IPS-20b (cell line): ENCODE measurements around the gene METRN.

ENCODE experiments used
- H3K27ac ChIP-seq: one replicate; pipeline ENCODE4 v1.5.1; 2013; ENCODE audit warnings: low read length
- H3K27me3 ChIP-seq: 2 replicates; pipeline ENCODE4 v1.6.1; 2013; ENCODE audit warnings: mild to moderate bottlenecking, low read length, inconsistent platforms; ENCODE audit not compliant: insufficient read depth
- H3K36me3 ChIP-seq: 2 replicates; pipeline ENCODE4 v1.6.1; 2013; ENCODE audit warnings: low read depth, mild to moderate bottlenecking, inconsistent platforms, low read length, moderate library complexity; ENCODE audit not compliant: insufficient read depth
- H3K4me1 ChIP-seq: 2 replicates; pipeline ENCODE4 v1.6.1; 2013; ENCODE audit warnings: mild to moderate bottlenecking, control low read depth, inconsistent platforms, low read length, moderate library complexity; ENCODE audit not compliant: insufficient read depth
- H3K4me3 ChIP-seq: 2 replicates; pipeline ENCODE4 v1.5.1; 2013; ENCODE audit warnings: mild to moderate bottlenecking, low read length, inconsistent platforms
- H3K9ac ChIP-seq: 2 replicates; pipeline ENCODE4 v1.6.1; 2013; ENCODE audit warnings: low read depth, mild to moderate bottlenecking, inconsistent platforms, low read length, moderate library complexity
- H3K9me3 ChIP-seq: 2 replicates; pipeline ENCODE4 v1.6.1; 2013; ENCODE audit warnings: mild to moderate bottlenecking, low read depth, low read length, inconsistent platforms; ENCODE audit not compliant: insufficient read depth

METRN gene

DNA sequence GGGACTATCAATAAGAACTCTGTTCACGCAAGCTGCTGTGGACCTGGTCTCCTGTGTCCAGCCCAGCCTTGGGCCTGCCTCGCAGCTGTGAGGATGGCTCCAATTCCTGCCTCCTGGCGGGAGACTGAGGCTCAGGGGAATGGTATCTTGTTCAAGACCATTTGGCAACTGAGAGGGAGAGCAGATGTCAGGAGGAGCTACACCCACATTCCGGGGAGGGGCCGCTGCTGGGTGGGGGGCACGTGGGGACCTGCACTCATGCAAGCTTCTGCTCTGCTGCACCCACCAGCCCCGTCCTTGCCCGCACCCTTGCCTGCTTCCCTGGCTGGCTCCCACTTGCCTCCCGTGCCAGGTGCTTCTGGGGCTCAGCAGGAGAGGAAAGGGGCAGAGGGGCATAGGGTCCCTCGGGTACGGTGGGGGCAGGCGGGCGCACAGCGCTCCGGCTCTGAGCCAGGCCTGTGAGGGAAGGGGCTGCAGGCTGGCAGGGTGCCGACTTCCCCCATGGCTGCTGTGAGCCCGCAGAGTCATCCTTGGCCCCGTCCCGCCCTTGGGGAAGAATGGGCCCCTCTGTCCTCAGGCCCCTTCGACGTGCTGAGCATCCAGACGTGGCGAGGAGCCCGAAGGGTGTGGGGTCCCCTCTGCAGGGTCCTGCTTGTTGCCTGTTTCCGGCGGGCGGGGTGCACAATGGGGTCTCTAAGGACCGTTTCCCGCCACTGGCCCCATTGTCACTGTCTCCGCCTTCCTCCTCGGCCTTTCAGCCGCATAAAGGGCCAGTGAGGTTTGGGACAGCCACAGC lies 2.7 kb downstream of the METRN start:
- peaks cover 3% of the 10 kb centered on the region; the same call in 1 of the 2 replicates for H3K4me1 ChIP-seq
- H3K9ac ChIP-seq: no peak overlapping the region
- no peak overlapping the region for H3K4me3 ChIP-seq
- no peak overlapping the region for H3K27ac ChIP-seq
- H3K27me3 ChIP-seq: peaks cover 59% of the 10 kb centered on the region
- no peaks in the 10 kb centered on the region for H3K36me3 ChIP-seq
- no peaks in the 10 kb centered on the region for H3K9me3 ChIP-seq

DNA sequence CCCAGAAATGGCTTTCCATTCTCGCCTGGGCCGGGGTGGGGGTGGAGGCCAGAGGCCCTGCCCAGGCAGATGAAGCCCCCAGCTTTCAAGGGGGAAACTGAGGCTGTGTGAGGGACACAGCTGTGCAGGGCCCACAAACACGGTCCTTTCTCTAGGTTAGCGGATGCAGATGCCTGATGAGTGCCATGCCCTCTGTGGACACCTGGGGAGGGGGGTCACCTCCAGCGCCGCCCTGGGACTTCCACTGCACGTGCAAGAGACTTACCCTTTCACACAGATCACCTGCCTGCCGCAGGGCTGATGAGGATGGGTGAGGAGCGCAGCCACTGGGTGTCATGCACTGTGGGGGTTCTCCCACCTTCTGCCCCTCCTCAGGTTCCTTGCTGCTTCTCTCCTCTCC lies 3.5 kb downstream of the METRN start:
- no peak overlapping the region for H3K27ac ChIP-seq
- H3K4me1 ChIP-seq: peaks cover 3% of the 10 kb centered on the region; the same call in 1 of the 2 replicates
- no peak overlapping the region for H3K4me3 ChIP-seq
- no peaks in the 10 kb centered on the region for H3K36me3 ChIP-seq
- H3K27me3 ChIP-seq: peaks cover 58% of the 10 kb centered on the region
- no peaks in the 10 kb centered on the region for H3K9me3 ChIP-seq
- no peak overlapping the region for H3K9ac ChIP-seq

DNA sequence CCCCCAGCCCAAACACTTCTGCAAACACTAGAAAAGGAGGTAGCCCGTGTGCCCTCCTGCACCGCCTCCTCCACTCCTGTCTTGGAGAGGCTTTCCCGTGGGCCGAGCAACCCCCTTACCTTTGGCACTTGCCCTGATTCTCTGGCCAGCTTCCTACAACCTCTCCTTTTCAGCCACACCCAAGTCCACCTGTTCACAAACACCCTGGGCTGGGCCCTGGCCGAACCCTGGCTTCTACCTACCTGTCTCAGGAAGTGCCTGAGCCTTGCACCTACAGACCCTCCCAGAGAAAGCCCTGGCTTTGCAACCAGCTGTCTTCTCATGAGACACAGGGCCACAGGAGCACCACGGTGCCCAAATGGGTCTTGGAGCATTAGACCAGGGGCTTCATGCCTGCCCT lies 4.0 kb downstream of the METRN start:
- H3K4me1 ChIP-seq: peaks cover 3% of the 10 kb centered on the region; the same call in 1 of the 2 replicates

DNA sequence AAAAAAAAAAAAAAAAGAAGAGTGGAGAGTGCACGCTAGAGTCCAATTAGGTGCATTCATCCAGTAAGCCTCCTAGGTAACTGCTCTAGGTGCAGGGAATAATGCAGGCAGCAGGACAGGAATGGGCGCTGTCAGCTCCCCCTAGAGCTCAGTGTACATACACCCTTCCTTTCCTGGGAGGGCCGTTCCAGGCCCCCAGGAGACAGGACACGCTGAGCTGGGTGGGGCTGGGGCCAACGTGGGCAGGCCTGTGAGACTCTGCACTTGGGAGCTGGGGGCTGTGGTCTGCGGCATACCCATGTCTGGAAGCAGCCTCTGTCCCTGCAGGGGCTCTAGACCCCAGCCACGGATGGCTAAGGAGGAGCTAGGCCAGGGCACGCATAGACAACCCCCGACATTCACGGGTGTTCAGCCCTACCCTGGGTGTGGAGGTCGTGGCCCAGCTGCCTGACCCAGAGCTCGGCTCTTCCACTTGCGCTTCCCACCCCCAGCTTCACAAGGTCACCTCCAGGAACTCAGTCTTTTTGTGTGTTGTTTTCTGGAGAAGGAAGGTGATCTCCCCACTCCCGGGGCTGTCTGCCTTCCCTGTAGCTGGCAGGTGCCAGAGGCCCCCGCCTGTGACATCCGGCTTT lies 5.0 kb downstream of the METRN start:
- Histone ChIP-seq H3K9me3 (no peaks in the 10 kb centered on the region), H3K9ac (peak overlapping the region; percentile 83; the same call in 1 of the 2 replicates), H3K36me3 (no peaks in the 10 kb centered on the region), H3K27ac (no peak overlapping the region), H3K27me3 (peaks cover 45% of the 10 kb centered on the region), H3K4me3 (peak overlapping the region; percentile 81), H3K4me1 (peaks cover 3% of the 10 kb centered on the region; the same call in 1 of the 2 replicates)

More for the DNA sequence above, 4.0 kb downstream of the METRN start:
- Histone ChIP-seq H3K9me3 (no peaks in the 10 kb centered on the region), H3K9ac (no peak overlapping the region), H3K27me3 (peaks cover 53% of the 10 kb centered on the region), H3K36me3 (no peaks in the 10 kb centered on the region), H3K4me3 (no peak overlapping the region), H3K27ac (no peak overlapping the region)

DNA sequence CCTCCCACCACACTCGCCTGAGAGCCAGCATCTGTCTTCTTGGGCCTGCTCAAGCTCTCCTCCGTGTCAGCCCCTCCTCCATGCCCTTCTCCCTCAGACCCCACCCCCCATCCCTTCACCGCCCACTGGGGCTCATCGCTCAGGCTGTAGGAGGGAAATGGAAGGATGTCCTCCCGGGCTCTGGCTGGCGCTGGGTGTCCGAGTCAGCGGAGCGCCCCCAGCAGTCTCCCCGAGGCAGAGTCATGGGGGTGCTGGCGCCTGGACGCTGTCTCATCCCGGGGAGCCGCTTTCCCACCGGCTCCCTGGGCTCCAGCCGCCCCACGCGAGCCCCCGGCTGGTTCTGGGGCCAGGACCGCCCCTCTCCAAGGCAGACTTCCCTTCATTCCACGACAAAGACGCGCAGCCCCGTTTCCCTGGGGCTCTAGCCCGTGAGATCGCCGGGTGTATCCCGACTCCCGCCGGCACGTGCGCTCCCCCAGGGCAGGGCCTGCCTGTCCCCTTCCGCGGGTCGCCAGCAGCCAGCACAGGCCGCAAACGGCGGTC lies 5.6 kb downstream of the METRN start:
- Histone ChIP-seq H3K4me3 (peak overlapping the region; percentile 81), H3K27ac (no peak overlapping the region), H3K9me3 (no peaks in the 10 kb centered on the region), H3K4me1 (peaks cover 3% of the 10 kb centered on the region; the same call in 1 of the 2 replicates), H3K9ac (peak overlapping the region; percentile 83; the same call in 1 of the 2 replicates), H3K36me3 (no peaks in the 10 kb centered on the region), H3K27me3 (peaks cover 47% of the 10 kb centered on the region)

DNA sequence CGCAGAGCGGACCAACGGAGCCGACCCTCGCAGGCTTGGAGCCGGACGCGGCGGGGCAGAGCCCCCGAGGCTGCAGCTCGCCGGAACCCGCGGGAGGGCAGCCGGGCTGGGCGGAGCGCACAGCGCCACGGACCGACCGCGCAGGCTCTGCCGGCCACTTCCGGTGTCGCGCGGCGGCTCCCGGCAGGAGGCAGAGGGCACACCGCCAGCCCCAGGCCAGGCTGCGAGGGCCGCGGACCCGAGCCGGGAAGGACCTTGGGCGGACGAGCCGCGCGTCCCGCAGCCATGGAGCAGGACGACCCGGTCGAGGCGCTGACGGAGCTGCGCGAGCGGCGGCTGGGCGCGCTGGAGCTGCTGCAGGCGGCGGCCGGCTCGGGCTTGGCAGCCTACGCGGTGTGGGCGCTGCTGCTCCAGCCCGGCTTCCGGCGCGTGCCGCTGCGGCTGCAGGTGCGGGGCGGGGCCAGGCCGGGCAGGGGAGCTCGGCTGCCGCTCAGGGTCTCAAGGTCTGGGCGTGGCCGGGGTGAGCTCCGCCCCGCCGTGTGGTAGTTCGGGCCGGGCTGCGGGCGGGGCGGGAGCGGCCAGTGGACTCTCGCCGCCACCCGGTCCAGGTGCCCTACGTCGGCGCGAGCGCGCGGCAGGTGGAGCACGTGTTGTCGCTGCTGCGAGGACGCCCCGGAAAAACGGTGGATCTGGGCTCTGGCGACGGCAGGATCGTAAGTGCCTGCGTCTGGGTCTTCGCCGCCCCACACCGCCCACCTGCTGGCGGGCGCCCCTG lies 6.3 kb downstream of the METRN start, which contains the start of gene ANTKMT:
Gene ANTKMT, plus strand, starts transcription at position 157 of the 775 bp plus-strand sequence. Its CDS starts 129 bp downstream, at position 286.
- Histone ChIP-seq H3K4me1 (no peaks in the 10 kb centered on the region; the same call in 1 of the 2 replicates), H3K4me3 (peak within 1 kb of the TSS; percentile 81), H3K27me3 (peaks cover 47% of the 10 kb centered on the region), H3K36me3 (no peaks in the 10 kb centered on the region), H3K9ac (peak within 1 kb of the TSS; percentile 83), H3K9me3 (no peaks in the 10 kb centered on the region), H3K27ac (no peak within 1 kb of the TSS)

DNA sequence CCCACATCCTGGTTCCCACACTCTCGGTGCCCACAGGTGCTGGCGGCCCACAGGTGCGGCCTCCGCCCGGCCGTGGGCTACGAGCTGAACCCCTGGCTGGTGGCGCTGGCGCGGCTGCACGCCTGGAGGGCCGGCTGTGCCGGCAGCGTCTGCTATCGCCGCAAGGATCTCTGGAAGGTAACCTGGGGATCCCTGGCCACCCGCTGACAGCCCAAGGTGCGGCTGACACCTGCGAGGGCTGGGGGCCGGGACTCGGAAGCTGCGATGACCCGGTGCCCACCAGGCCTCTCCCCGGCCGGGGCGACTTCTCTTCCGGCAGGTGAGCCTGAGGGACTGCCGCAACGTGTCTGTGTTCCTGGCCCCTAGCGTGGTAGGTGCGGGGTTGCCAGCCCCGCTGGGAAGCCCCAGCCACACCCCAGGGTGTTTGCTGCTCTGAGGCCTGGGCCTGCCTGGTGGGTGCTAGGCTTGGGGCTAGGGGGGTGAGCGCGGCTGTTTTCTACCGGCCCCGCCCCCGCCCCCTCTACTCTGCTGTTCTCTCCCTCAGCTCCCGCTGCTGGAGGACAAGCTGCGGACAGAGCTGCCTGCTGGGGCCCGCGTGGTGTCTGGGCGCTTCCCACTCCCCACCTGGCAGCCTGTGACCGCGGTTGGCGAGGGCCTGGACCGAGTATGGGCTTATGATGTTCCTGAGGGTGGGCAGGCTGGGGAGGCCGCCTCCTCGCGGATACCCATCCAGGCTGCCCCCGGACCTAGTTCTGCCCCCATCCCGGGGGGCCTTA lies 7.0 kb downstream of the METRN start:
- H3K4me3 ChIP-seq: no peak overlapping the region; the same call in 1 of the 2 replicates
- H3K9ac ChIP-seq: no peak overlapping the region
- H3K36me3 ChIP-seq: no peaks in the 10 kb centered on the region
- H3K4me1 ChIP-seq: no peaks in the 10 kb centered on the region
- H3K27ac ChIP-seq: no peak overlapping the region
- peaks cover 44% of the 10 kb centered on the region for H3K27me3 ChIP-seq
- H3K9me3 ChIP-seq: no peaks in the 10 kb centered on the region

DNA sequence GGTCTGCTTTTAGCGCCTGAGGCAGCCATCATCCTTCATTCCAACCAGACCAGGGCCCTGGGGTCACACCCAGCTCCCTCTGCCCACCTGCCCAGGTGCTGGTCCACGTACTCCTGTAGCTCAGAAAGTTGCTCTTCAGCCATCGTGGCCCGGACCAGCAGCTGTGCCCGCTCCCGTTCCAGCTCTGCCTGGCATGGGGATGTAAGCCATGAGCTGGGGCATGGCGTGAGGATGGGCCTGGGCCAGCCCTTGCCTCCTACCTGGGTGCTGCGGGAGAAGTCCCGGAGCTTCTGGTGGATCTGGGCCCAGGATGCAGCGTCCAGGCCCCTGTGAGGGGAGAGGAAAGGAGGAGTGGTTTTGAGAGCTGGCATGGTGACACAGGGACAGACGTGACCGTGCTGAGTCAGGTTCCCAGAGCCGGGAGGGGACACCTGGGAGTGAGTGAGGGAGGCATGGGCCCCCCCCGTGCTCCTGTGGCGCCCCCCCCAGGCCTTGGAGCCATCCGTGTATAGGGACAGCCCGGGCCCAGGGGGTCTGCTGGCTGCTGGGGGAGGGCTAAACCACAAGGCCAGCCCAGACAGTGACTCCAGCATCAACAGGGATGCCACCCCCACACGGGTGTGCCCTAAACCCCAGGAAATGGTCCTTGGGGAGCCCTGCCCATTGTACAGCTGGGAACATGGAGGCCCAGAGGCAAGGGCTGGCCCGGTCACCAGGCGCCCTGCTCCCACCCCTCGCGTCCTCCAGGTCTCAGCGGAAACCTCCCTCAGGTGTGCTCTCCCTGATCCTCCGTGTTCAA lies 8.1 kb downstream of the METRN start:
- H3K9ac ChIP-seq: no peak overlapping the region
- H3K4me1 ChIP-seq: no peaks in the 10 kb centered on the region
- H3K9me3 ChIP-seq: no peaks in the 10 kb centered on the region
- H3K36me3 ChIP-seq: no peaks in the 10 kb centered on the region
- H3K27me3 ChIP-seq: peaks cover 42% of the 10 kb centered on the region
- no peak overlapping the region for H3K27ac ChIP-seq
- H3K4me3 ChIP-seq: no peak overlapping the region

DNA sequence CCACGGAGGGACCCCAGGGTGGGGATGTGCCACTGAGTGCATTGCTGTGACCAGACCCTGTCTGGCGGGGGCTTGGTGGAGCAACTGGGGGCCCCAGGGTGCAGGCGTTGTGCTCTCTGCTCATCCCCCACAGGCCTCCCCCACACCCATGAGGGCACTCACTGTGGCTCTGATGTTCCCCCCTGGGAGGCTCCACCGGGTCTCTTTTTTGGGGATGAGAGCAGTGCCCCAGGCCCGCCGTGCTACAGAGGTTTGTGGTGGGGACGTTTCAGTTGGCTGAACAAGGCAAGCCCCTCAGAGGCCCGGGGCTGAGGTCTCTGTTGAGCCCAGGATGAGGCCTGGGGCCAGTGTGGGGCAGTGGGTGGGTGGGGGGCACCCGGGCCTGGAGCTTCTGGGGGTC lies 8.8 kb downstream of the METRN start:
- no peaks in the 10 kb centered on the region for H3K4me1 ChIP-seq

DNA sequence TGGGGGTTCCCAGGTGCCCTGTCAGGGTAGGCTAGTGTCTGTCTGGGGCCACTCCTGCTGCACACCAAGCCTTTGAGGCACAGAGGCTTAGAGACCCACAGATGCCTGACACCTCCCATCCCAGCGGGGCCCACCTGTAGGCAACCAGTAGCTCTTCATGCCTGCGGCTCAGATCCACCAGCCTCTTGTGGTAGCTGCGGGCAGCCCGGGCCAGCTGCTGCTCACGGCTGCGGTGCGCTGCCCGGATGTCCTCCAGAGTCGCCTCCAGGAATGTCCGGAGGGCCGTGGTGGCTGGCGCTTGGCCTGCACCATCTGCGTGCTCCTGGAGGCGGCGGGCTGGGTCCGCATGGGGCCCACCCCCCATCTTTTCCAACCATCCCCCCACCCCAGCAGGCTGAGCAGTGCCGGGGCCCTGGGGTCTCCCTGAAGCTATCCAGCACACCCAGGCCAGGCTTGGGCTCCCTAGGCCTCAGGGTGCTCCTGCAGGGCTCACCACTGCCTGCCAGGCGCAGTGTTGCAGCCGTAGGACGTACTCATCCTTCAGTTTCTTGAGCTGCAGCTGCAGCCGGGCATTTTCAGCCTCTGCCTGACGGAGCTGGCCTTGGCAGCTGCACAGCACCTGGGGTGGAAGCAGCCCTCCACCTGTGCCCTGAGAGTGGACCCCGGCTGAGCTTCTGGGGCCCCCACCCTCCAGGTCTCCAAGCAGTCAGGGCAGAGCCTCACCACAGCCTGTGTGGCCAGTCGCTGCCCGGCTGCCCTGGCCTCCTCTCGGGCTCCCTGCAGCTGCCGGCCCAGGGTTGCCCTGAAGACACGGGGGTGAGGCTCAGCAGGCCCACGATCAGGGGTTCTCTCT lies 9.5 kb downstream of the METRN start:
- Histone ChIP-seq H3K27ac (no peak overlapping the region), H3K4me3 (no peak overlapping the region), H3K9ac (no peak overlapping the region), H3K36me3 (no peaks in the 10 kb centered on the region), H3K9me3 (no peaks in the 10 kb centered on the region), H3K4me1 (no peaks in the 10 kb centered on the region), H3K27me3 (peaks cover 28% of the 10 kb centered on the region)

More for the DNA sequence above, 8.8 kb downstream of the METRN start:
- no peak overlapping the region for H3K9ac ChIP-seq
- H3K27me3 ChIP-seq: peaks cover 35% of the 10 kb centered on the region
- H3K4me3 ChIP-seq: no peak overlapping the region
- H3K27ac ChIP-seq: no peak overlapping the region
- no peaks in the 10 kb centered on the region for H3K36me3 ChIP-seq
- H3K9me3 ChIP-seq: no peaks in the 10 kb centered on the region
